ENCODE measurements around the gene EXOC1. TPM values are rescaled to one million over a fixed set of nuclear protein-coding genes. Genes with fewer than 3 reads are reported as not detected.

The EXOC1 gene
- total and polyA plus RNA-seq, 10 of the 15 experiments (the other 5 are each of a cell fraction or from before 2014, with no cell fraction given): 11.8 to 36.6 (median 21.1) TPM

- ChIA-PET CTCF (interaction anchor here (0.6 to 1.8 kb wide), 3 partner anchors 14 to 55 kb away, joined by 3 to 5 read pairs (median 3); no protein-coding TSS in a partner anchor), RAD21 (ENCODE audit: unreplicated experiment) (interaction anchor here (0.9 kb wide), 1 partner anchor 26 kb away, joined by 3 read pairs; no protein-coding TSS in a partner anchor), POLR2A (no interaction called here), SMC1A (ENCODE audit: uncharacterized antibody, unreplicated experiment) (interaction anchor here (1.0 kb wide), 1 partner anchor 12 kb away, joined by 3 read pairs; no protein-coding TSS in a partner anchor)
- Histone ChIP-seq H2AFZ (ENCODE audit: control insufficient read depth, low read depth, low read length) (no peak overlapping the region), H3K4me2 (ENCODE audit: control insufficient read depth, insufficient read depth) (no peak overlapping the region), H3K4me3 (no peak overlapping the region), H3K36me3 (ENCODE audit: control insufficient read depth in 2 of 2, insufficient read depth in 2 of 2, low read length in 1 of 2) (peaks cover 0 to 4% of the 10 kb centered on the region in 2 experiments; a peak in 1 of 4 replicates), H3K9me3 (replicated peaks; ENCODE audit: control insufficient read depth, insufficient read depth, low read length) (no peaks in the 10 kb centered on the region), H3K4me1 (ENCODE audit: control insufficient read depth, insufficient read depth, low read length) (no peaks in the 10 kb centered on the region), H3K9ac (ENCODE audit: control insufficient read depth, insufficient read depth, low read length) (no peak overlapping the region), H4K20me1 (ENCODE audit: control insufficient read depth, insufficient read depth) (no peaks in the 10 kb centered on the region), H3K27ac (ENCODE audit: control insufficient read depth, insufficient read depth) (no peak overlapping the region), H3K27me3 (replicated peaks in 1 of 2; ENCODE audit: control insufficient read depth in 2 of 2, insufficient read depth in 2 of 2, low read length in 1 of 2) (no peaks in the 10 kb centered on the region), H3K79me2 (ENCODE audit: control insufficient read depth, insufficient read depth, low read length) (no peaks in the 10 kb centered on the region)
- in situ Hi-C loops (cut with MboI): no loop called here
- intact Hi-C loops (cut with micrococcal nuclease; ENCODE audit: unreplicated experiment): no loop called here
- no TSS peak for BruUV-seq (replicated peaks)
- FAIRE-seq (no peak), DNase-seq (ENCODE audit: low read depth, low spot score) (no peak), ATAC-seq (no peak)
- WGBS (ENCODE audit: insufficient coverage, insufficient replicate concordance, low lambda C conversion rate, missing lambda C conversion rate): 0% methylated on average over 2 of the region's 2 CpGs
- TF ChIP-seq, protein P1, sequence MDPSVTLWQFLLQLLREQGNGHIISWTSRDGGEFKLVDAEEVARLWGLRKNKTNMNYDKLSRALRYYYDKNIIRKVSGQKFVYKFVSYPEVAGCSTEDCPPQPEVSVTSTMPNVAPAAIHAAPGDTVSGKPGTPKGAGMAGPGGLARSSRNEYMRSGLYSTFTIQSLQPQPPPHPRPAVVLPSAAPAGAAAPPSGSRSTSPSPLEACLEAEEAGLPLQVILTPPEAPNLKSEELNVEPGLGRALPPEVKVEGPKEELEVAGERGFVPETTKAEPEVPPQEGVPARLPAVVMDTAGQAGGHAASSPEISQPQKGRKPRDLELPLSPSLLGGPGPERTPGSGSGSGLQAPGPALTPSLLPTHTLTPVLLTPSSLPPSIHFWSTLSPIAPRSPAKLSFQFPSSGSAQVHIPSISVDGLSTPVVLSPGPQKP (IDR thresholded peaks at IDR 0.05; ENCODE audit: low read depth, low read length): no peak
- TF ChIP-seq HSF1 (IDR thresholded peaks at IDR 0.05; ENCODE audit: low read depth, low read length) (no peak), SUPT20H (IDR thresholded peaks at IDR 0.05; ENCODE audit: borderline replicate concordance, control insufficient read depth, low read depth, low read length) (no peak), CHD2 (IDR thresholded peaks at IDR 0.05; ENCODE audit: borderline replicate concordance, low read depth, low read length) (no peak), IRF5 (IDR thresholded peaks at IDR 0.05; ENCODE audit: borderline replicate concordance) (no peak), HDGF (IDR thresholded peaks at IDR 0.05) (no peak), E2F8 (IDR thresholded peaks at IDR 0.05; ENCODE audit: low read depth, partially characterized antibody) (no peak), STAT3 (IDR thresholded peaks at IDR 0.05; ENCODE audit: low read depth, low read length) (no peak), RB1 (IDR thresholded peaks at IDR 0.05; ENCODE audit: borderline replicate concordance) (no peak), EGR1 (IDR thresholded peaks at IDR 0.05; ENCODE audit: borderline replicate concordance in 1 of 2, low read depth in 2 of 2, low read length in 2 of 2) (no peak)
- TF ChIP-seq, protein P2, sequence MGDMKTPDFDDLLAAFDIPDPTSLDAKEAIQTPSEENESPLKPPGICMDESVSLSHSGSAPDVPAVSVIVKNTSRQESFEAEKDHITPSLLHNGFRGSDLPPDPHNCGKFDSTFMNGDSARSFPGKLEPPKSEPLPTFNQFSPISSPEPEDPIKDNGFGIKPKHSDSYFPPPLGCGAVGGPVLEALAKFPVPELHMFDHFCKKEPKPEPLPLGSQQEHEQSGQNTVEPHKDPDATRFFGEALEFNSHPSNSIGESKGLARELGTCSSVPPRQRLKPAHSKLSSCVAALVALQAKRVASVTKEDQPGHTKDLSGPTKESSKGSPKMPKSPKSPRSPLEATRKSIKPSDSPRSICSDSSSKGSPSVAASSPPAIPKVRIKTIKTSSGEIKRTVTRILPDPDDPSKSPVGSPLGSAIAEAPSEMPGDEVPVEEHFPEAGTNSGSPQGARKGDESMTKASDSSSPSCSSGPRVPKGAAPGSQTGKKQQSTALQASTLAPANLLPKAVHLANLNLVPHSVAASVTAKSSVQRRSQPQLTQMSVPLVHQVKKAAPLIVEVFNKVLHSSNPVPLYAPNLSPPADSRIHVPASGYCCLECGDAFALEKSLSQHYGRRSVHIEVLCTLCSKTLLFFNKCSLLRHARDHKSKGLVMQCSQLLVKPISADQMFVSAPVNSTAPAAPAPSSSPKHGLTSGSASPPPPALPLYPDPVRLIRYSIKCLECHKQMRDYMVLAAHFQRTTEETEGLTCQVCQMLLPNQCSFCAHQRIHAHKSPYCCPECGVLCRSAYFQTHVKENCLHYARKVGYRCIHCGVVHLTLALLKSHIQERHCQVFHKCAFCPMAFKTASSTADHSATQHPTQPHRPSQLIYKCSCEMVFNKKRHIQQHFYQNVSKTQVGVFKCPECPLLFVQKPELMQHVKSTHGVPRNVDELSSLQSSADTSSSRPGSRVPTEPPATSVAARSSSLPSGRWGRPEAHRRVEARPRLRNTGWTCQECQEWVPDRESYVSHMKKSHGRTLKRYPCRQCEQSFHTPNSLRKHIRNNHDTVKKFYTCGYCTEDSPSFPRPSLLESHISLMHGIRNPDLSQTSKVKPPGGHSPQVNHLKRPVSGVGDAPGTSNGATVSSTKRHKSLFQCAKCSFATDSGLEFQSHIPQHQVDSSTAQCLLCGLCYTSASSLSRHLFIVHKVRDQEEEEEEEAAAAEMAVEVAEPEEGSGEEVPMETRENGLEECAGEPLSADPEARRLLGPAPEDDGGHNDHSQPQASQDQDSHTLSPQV (IDR thresholded peaks at IDR 0.05): no peak
These were observed 38.7 kb downstream of the EXOC1 start for GRCh38 chr4:55892156-55892555.

All from GM12878 (cell line).